Measurements from ENCODE around the gene P4HA1.
"Not testable (repeated sequence)": the region's sequence is repeated elsewhere in the genome, so short reads cannot be mapped to it uniquely, and the experiment has no call there.

P4HA1 gene

GRCh38 chr10:73096449-73097304 lies at the start of gene P4HA1:
Gene P4HA1 (minus strand): TSS chr10:73096866. CDS start chr10:73074883, 21,983 bp downstream.
- FAIRE-seq = peak; percentile 93
- DNase-seq (ENCODE audit: insufficient read length, low spot score) = peak; percentile 98

- FAIRE-seq = no peak
Measured at GRCh38 chr10:73141603-73142002, 44.9 kb upstream of the P4HA1 start.

GRCh38 chr10:73139251-73139650 lies 42.6 kb upstream of the P4HA1 start:
- FAIRE-seq (no peak), DNase-seq (ENCODE audit: insufficient read length, low spot score) (no peak)

More at GRCh38 chr10:73141603-73142002, 44.9 kb upstream of the P4HA1 start:
- no peak for DNase-seq (ENCODE audit: insufficient read length, low spot score)

DNA sequence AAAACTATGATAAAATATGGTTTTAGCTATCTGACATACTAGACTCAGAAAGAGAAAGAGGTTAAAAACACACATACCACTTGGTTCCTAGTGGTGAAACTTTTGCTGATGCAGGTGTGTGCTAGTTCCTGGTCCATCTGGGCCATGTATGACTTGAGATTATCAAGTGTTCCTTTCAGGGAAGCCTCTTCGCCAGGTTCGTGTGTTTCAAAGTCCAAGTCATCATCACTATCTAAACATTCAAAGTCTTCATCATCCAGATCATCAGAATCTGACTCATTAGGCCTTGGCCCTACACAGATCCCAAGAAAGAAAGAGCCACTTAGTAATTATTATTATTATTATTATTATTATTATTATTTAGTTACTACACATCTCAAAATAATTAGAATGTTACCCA lies 40.0 kb upstream of the P4HA1 start:
- no peak for FAIRE-seq

GRCh38 chr10:73134727-73135126 lies 38.1 kb upstream of the P4HA1 start:
- FAIRE-seq (no peak), DNase-seq (ENCODE audit: insufficient read length, low spot score) (no peak)

More for the DNA sequence above, 40.0 kb upstream of the P4HA1 start:
- DNase-seq (ENCODE audit: insufficient read length, low spot score) = no peak

DNA sequence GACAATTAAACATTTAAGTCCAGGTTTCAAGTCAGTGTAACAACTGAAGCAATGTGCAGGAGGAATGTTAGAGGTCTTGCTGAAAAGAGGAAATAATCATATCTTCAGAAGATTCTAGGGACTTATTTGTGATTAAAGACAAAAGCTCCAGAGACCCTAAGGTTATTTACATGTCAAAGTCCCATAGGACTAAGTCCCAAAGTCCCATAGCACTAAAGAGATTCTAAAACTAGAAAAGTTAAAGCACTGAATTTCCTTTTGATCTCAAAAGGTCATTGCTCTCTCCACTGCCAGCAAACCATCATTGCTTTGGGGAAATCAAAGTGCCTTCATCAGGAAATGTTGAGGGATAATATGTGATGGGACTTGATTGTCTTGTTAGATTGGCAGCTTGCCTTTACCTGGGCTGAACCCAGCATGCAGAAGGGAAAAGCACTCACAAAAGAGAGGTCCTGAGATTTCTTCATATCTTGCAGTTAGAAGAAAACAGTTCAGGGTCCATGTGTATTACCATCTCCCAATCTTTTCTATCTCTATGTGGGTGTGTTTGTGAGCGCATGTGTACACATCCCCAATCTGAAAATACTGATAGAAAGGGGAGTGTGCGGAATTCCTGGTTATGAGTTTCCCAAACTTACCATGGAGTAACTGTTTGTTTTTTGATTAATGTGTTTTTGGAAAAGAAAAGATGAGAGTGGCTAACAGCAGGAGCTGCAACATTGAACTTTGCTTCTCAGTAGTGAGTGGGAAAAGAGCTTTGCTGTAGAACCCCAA lies 35.4 kb upstream of the P4HA1 start:
- no peak for FAIRE-seq

GRCh38 chr10:73131301-73131700 lies 34.6 kb upstream of the P4HA1 start:
- DNase-seq (ENCODE audit: insufficient read length, low spot score) (no peak), FAIRE-seq (no peak)

More for the DNA sequence above, 35.4 kb upstream of the P4HA1 start:
- DNase-seq (ENCODE audit: insufficient read length, low spot score) = no peak

- FAIRE-seq (no peak), DNase-seq (ENCODE audit: insufficient read length, low spot score) (no peak)
Measured at GRCh38 chr10:73126343-73126742, 29.7 kb upstream of the P4HA1 start.

DNA sequence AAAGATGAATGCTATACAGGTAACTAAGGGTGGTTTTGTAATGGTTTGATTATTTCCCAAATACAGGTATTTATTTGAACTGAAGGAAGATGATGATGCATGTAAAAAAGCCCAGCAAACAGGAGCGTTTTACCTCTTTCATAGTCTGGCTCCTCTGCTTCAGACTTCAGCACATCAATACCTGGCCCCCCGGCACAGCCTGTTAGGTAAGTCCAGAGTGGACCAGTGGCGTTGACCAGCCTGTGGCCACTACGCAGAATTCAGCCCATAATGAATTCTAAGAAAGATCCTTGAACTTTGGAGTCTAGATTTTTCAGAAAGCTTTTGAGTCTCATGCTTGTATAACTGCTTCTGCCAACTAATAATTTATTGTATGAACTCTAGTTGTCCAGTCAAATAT lies 23.3 kb upstream of the P4HA1 start:
- no peak for DNase-seq (ENCODE audit: insufficient read length, low spot score)
- FAIRE-seq = no peak

DNA sequence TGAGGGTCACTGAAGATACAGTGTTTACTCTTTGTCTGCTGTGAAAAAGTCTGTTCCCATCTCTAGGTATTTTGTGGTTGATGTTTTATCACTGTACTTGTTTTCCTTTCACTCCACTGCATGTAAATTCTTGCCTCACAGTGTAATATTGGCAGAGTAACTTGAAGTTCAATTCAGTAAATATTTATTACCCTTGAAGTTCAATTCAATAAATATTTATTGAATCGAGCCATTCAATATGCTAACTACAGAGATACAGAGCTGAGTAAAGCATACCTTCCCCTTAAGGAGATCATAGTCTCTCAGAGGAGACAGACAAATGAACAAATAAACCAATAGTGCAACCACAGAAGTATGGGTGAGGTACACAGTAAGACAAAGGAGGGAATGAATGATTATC lies 22.8 kb upstream of the P4HA1 start:
- DNase-seq (ENCODE audit: insufficient read length, low spot score) (no peak), FAIRE-seq (no peak)

DNA sequence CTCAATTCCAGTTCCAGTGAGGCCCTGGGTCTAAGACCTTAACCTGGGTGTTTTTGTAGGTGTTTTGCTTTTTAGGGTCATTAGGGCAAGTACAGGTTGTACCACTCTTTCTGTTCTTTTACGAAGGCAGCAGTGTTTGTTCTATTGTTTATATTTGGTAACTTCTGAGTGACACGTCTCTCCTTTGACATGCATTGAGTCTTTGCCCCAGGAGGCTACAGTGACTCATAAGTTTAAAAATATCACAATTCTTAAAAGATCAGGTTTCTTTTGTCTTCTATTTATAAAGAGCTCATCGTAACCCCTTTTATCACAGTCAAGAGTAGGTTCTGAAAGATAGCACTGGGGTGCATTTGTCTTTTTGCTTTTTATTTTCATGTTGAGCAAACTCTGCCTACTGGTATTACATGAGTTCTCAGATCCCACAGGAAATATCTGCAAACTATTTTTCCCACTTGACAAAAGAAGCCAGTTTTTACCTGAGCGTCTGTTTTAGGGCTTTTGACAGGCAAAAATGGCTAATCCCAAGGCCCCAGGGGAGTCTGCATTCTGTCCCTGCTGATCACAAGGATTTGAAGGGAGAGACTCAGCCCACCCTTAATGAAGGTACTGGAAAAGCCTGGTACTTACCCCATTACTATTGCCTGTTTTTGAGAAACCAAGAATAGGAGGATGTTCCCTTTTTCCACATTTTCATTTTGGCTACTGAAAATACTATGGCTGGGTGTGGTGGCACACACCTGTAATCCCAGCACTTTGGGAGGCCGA lies 21.5 kb upstream of the P4HA1 start:
- FAIRE-seq (no peak), DNase-seq (ENCODE audit: insufficient read length, low spot score) (peak; percentile 25)

DNA sequence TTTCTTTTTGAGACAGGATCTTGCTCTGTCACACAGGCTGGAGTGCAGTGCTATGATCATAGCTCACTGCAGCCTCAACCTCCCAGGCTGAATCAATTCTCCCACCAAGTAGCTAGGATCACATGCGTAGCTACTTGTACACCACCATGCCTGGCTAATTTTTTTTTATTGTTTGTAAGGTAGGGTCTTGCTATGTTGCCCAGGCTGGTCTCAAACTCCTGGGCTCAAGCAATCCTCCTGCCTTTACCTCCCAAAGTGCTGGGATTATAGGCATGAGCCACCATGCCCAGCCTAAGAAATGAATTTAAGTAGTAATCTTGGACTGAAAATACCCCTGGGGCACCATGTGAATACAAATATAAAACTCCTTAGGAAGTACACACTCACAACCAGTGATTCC lies 19.4 kb upstream of the P4HA1 start:
- FAIRE-seq = no peak
- no peak for DNase-seq (ENCODE audit: insufficient read length, low spot score)

DNA sequence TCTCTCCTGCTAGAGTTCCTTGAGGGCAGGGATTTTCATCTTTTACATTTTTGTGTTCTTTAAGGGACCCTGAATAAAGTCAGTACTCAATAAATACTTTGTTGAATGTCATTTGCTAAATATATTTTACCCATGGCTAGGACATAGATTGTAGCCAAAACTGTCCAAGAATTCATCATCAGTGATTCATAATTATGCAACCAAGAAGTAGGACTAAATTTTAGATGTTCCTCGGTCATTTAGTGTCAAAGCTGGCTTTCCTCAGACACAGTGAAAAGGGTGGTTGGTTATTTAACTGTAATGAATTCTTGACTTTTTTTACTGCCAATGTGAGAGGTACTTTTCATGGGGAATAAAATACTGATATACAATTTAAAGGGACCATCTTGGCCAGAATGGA lies 16.9 kb upstream of the P4HA1 start:
- FAIRE-seq (no peak), DNase-seq (ENCODE audit: insufficient read length, low spot score) (no peak)

DNA sequence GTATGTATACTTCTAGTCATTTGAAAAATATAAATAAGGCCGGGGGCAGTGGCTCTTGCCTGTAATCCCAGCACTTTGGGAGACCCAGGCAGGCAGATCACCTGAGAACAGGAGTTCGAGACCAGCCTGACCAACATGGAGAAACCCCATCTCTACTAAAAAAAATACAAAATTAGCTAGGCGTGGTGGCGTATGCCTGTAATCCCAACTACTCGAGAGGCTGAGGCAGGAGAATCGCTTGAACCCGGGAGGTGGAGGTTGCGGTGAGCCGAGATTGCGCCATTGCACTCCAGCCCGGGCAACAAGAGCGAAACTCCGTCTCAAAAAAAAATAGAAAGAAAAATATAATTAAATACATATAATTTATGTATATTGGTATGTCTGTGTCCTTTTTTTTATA lies 15.4 kb upstream of the P4HA1 start:
- not testable (repeated sequence) for DNase-seq (ENCODE audit: insufficient read length, low spot score); FAIRE-seq

GRCh38 chr10:73110345-73110849 lies 13.7 kb upstream of the P4HA1 start, which contains the start of gene NUDT13:
Gene NUDT13 (plus strand): TSS chr10:73110455. CDS start chr10:73114366, 3,911 bp downstream.
- peak; percentile 83 for DNase-seq (ENCODE audit: insufficient read length, low spot score)
- FAIRE-seq = peak; percentile 70

DNA sequence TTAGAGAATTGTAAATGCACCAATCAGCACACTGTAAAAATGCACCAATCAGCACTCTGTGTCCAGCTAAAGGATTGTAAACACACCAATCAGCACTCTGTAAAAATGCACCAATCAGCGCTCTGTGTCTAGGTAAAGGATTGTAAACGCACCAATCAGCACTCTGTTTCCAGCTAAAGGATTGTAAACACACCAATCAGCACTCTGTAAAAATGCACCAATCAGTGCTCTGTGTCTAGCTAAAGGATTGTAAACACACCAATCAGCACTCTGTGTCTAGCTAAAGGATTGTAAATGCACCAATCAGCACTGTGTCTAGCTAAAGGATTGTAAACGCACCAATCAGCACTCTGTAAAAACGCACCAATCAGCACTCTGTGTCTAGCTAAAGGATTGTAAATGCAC lies 12.6 kb upstream of the P4HA1 start:
- not testable (repeated sequence) for FAIRE-seq; DNase-seq (ENCODE audit: insufficient read length, low spot score)

DNA sequence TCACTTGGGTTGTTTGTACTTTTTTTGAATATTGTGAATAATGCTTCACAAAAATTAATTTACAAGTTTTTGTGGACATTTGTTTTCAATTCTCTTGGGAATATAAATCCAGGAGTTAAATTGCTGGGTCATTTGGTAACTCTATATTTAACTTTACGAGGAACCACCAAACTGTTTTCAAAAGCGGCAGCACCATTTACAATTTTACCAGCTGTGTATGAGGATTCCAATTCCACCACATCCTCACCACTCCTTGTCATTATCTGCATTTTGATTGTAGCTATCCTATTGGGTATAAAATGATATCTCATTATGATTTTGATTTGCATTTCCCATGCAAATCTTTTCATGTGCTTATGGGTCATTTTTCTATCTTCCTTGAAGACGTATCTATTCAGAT lies 9.6 kb upstream of the P4HA1 start:
- FAIRE-seq = no peak

DNA sequence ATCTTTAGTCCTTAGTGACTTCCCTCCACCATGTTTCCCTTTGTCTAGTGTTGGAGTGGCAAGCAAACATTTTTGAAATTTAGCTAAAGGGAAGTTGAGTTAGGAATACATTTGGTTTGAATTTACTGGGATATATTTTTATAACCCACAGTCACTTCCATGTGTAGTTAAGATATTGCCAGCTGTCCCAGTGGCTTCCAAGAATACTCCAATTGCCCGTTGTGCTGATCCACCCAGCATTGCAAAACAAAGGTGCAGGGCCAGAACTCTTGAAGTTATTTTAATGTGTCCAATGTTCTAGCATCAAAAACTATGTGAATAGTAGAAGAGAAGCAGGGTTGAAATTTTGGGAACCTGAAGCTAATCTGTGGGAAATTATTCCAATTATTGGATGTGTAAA lies 2.5 kb upstream of the P4HA1 start:
- FAIRE-seq (no peak), DNase-seq (ENCODE audit: insufficient read length, low spot score) (no peak)

More for the DNA sequence above, 9.6 kb upstream of the P4HA1 start:
- no peak for DNase-seq (ENCODE audit: insufficient read length, low spot score)

GRCh38 chr10:73097305-73097670 lies 622 bp upstream of the P4HA1 start:
- FAIRE-seq = no peak
- no peak for DNase-seq (ENCODE audit: insufficient read length, low spot score)

- DNase-seq (ENCODE audit: insufficient read length, low spot score) = no peak
Measured at GRCh38 chr10:73096041-73096448, 621 bp downstream of the P4HA1 start.

More at GRCh38 chr10:73096041-73096448, 621 bp downstream of the P4HA1 start:
- no peak for FAIRE-seq
